Natural killer cell (primary cell): ENCODE results near the gene ADAM15. TPM values are rescaled to one million over a fixed set of nuclear protein-coding genes. Genes with fewer than 3 reads are reported as not detected.
A peak's percentile ranks its signal among the peaks of the same experiment; 100 is the strongest.

ENCODE experiments used
- ATAC-seq, 3 donors: fragments of 150-1000 bp in 2 of 3; fragments of 200-7000 bp in 1 of 3; cut with Tn5 transposase; 1 replicate in 1 of 3; 2 replicates in 2 of 3; pipeline ENCODE4 v1.10.0; 2021; ENCODE audit warnings: mild to moderate bottlenecking in 2 of 3, moderate library complexity in 2 of 3
- DNase-seq, 2 donors: peaks; one replicate each; pipeline versions ENCODE4 v3.0.0 to v3.0.0-alpha.2; 2013 to 2021; ENCODE audit warnings: mixed read lengths in 1 of 2
- H3K27ac ChIP-seq: one replicate; pipeline ENCODE4 v1.5.1; 2013; ENCODE audit warnings: mild to moderate bottlenecking, low read length
- H3K27me3 ChIP-seq: one replicate; pipeline ENCODE4 v1.6.1; 2013; ENCODE audit warnings: low read length; ENCODE audit not compliant: control insufficient read depth, insufficient read depth
- H3K36me3 ChIP-seq: one replicate; pipeline ENCODE4 v1.6.1; 2013; ENCODE audit warnings: low read length; ENCODE audit not compliant: control insufficient read depth, insufficient read depth
- H3K4me1 ChIP-seq: one replicate; pipeline ENCODE4 v1.6.1; 2013; ENCODE audit warnings: low read length; ENCODE audit not compliant: control insufficient read depth, insufficient read depth
- H3K4me3 ChIP-seq: one replicate; pipeline ENCODE4 v1.5.1; 2013; ENCODE audit warnings: low read length
- H3K9me3 ChIP-seq: one replicate; pipeline ENCODE4 v1.6.1; 2013; ENCODE audit warnings: low read length; ENCODE audit not compliant: control insufficient read depth, insufficient read depth
- H3K27ac Mint-ChIP-seq, 2 donors: one replicate each; pipeline ENCODE4 v1.8.0; 2022; ENCODE audit warnings: mild to moderate bottlenecking in 2 of 2, mixed read lengths in 2 of 2, moderate library complexity in 1 of 2
- H3K27me3 Mint-ChIP-seq, 2 donors: one replicate each; pipeline ENCODE4 v1.8.0; 2022; ENCODE audit warnings: low read depth in 2 of 2, mixed read lengths in 2 of 2
- H3K36me3 Mint-ChIP-seq: one replicate; pipeline ENCODE4 v1.8.0; 2022; ENCODE audit warnings: mixed read lengths
- H3K4me1 Mint-ChIP-seq, 2 donors: one replicate each; pipeline ENCODE4 v1.8.0; 2022; ENCODE audit warnings: mixed read lengths in 2 of 2
- H3K4me3 Mint-ChIP-seq: one replicate; pipeline ENCODE4 v1.8.0; 2022; ENCODE audit warnings: mild to moderate bottlenecking, moderate library complexity, mixed read lengths
- H3K9me3 Mint-ChIP-seq, 2 donors: one replicate each; pipeline ENCODE4 v1.8.0; 2022; ENCODE audit warnings: mixed read lengths in 2 of 2
- CTCF ChIP-seq: fragments of 200-600 bp; IDR thresholded peaks from one replicate; pipeline ENCODE4 v1.8.0; 2022; ENCODE audit warnings: antibody characterized with exemption
- WGBS: methylation state at CpG from one replicate; pipeline ENCODE4 v1.1.7; 2013; ENCODE audit warnings: missing lambda C conversion rate; ENCODE audit not compliant: insufficient coverage; 5-methylcytosine and 5-hydroxymethylcytosine counted together
- intact Hi-C: fragments of 100-400 bp; cut with micrococcal nuclease; formaldehyde crosslinking; loops from one replicate; pipeline ENCODE4 v1.14.2; 2022
- total RNA-seq, 4 donors: library from RNA; stranded (reverse); fragments of 120-200 nt in 1 of 4; gene quantifications; one replicate each; pipeline versions ENCODE4 v1.2.3 to v1.2.4, GENCODE V29; 2013 to 2022

Gene ADAM15
- 10 to 100 TPM; 54.6 to 83.2 (median 64.7) TPM for total RNA-seq
- total RNA-seq (2013) = 20.0 TPM

- peak within 1 kb of the TSS; percentile 23 for H3K27ac ChIP-seq
- H3K27me3 Mint-ChIP-seq = no peaks in the 10 kb centered on the region
- H3K4me3 ChIP-seq = peak within 1 kb of the TSS; percentile 61
- WGBS = under 1% methylated on average over 99 of the region's 99 CpGs
- peaks cover 13 to 34% of the 10 kb centered on the region in 2 donors for H3K4me1 Mint-ChIP-seq
- no peaks in the 10 kb centered on the region for H3K27me3 ChIP-seq
- H3K4me3 Mint-ChIP-seq = peak within 1 kb of the TSS; percentile 88
- H3K9me3 ChIP-seq = no peaks in the 10 kb centered on the region
- peak within 1 kb of the TSS; percentile 23 to 77 for H3K27ac Mint-ChIP-seq
- peaks cover 31% of the 10 kb centered on the region for H3K4me1 ChIP-seq
- peak; percentile 96 for TF ChIP-seq CTCF
- no peaks in the 10 kb centered on the region for H3K36me3 Mint-ChIP-seq
- intact Hi-C loops = loop anchor here (1.0 to 5.0 kb wide), 2 partner anchors 14 to 93 kb away; partner anchors contain the start of gene PBXIP1
- no peaks in the 10 kb centered on the region for H3K36me3 ChIP-seq
- no peaks in the 10 kb centered on the region for H3K9me3 Mint-ChIP-seq
- peak; percentile 76 to 91 (median 84) for ATAC-seq
- peak; percentile 80 to 90 for DNase-seq
Measured at GRCh38 chr1:155050560-155051341, at the start of gene ADAM15. Gene ADAM15 (plus strand): TSS chr1:155051316. CDS start chr1:155051387, 71 bp downstream.

GRCh38 chr1:155001425-155001674 is 49.8 kb upstream of the ADAM15 start:
- Mint-ChIP-seq H3K27ac (peak overlapping the region; percentile 82 to 92), H3K4me3 (peak overlapping the region; percentile 95), H3K9me3 (no peaks in the 10 kb centered on the region), H3K36me3 (no peaks in the 10 kb centered on the region), H3K27me3 (no peaks in the 10 kb centered on the region), H3K4me1 (peaks cover 25 to 61% of the 10 kb centered on the region in 2 donors)
- Histone ChIP-seq H3K4me1 (peaks cover 73% of the 10 kb centered on the region), H3K4me3 (peak overlapping the region; percentile 75), H3K27me3 (no peaks in the 10 kb centered on the region), H3K9me3 (no peaks in the 10 kb centered on the region), H3K36me3 (no peaks in the 10 kb centered on the region), H3K27ac (peak overlapping the region; percentile 94)
- intact Hi-C loops = loop anchor here (1.0 to 5.0 kb wide), 3 partner anchors 18 to 444 kb away; partner anchors contain the start of genes EFNA4, FLAD1 and UBE2Q1
- ATAC-seq (no peak), DNase-seq (no peak)
- no peak for TF ChIP-seq CTCF
- WGBS = 0% methylated on average over 11 of the region's 11 CpGs

GRCh38 chr1:155001675-155002463 is 49.2 kb upstream of the ADAM15 start:
- Histone ChIP-seq H3K27me3 (no peaks in the 10 kb centered on the region), H3K4me1 (peaks cover 78% of the 10 kb centered on the region), H3K36me3 (no peaks in the 10 kb centered on the region), H3K27ac (peak overlapping the region; percentile 94), H3K9me3 (no peaks in the 10 kb centered on the region), H3K4me3 (peak overlapping the region; percentile 75)
- H3K27me3 Mint-ChIP-seq = no peaks in the 10 kb centered on the region
- TF ChIP-seq CTCF = no peak
- H3K4me1 Mint-ChIP-seq = peaks cover 30 to 66% of the 10 kb centered on the region in 2 donors
- H3K9me3 Mint-ChIP-seq = no peaks in the 10 kb centered on the region
- intact Hi-C loops = loop anchor here (1.0 to 5.0 kb wide), 5 partner anchors 19 to 445 kb away; partner anchors contain the start of genes CKS1B, EFNA4, FLAD1 and UBE2Q1
- H3K36me3 Mint-ChIP-seq = no peaks in the 10 kb centered on the region
- ATAC-seq (peak; percentile 80 to 93 (median 89)), DNase-seq (peak; percentile 97 to 98)
- H3K27ac Mint-ChIP-seq = peak overlapping the region; percentile 82 to 92
- H3K4me3 Mint-ChIP-seq = peak overlapping the region; percentile 95
- 0% methylated on average over 38 of the region's 38 CpGs for WGBS
